Measurements from ENCODE around the gene PRKAR1B. TPM values are rescaled to one million over a fixed set of nuclear protein-coding genes. Genes with fewer than 3 reads are reported as not detected.

The PRKAR1B gene
- total RNA-seq, 2 experiments from 2014 or later, result 15.5 to 15.8 TPM

- DNase-seq, result peak; percentile 42
- H3K27me3 Mint-ChIP-seq (ENCODE audit: low read depth), result no peaks in the 10 kb centered on the region
- H3K4me1 Mint-ChIP-seq (ENCODE audit: low read depth), result peaks cover 13% of the 10 kb centered on the region
- no peaks in the 10 kb centered on the region for H3K9me3 Mint-ChIP-seq
- intact Hi-C loops (cut with micrococcal nuclease), result loop anchor here (5.0 kb wide), 1 partner anchor 400 kb away; no protein-coding TSS in a partner anchor
- peaks cover 6% of the 10 kb centered on the region for H3K36me3 Mint-ChIP-seq (ENCODE audit: low read depth)
- no peak overlapping the region for H3K27ac Mint-ChIP-seq
- H3K4me3 Mint-ChIP-seq, result no peak overlapping the region
- CTCF ChIA-PET, result interaction anchor here (0.6 to 1.0 kb wide), 2 partner anchors 41 to 400 kb away, joined by 3 read pairs; no protein-coding TSS in a partner anchor
Measured at GRCh38 chr7:732094-732541, 5.0 kb upstream of the PRKAR1B start.

DNA sequence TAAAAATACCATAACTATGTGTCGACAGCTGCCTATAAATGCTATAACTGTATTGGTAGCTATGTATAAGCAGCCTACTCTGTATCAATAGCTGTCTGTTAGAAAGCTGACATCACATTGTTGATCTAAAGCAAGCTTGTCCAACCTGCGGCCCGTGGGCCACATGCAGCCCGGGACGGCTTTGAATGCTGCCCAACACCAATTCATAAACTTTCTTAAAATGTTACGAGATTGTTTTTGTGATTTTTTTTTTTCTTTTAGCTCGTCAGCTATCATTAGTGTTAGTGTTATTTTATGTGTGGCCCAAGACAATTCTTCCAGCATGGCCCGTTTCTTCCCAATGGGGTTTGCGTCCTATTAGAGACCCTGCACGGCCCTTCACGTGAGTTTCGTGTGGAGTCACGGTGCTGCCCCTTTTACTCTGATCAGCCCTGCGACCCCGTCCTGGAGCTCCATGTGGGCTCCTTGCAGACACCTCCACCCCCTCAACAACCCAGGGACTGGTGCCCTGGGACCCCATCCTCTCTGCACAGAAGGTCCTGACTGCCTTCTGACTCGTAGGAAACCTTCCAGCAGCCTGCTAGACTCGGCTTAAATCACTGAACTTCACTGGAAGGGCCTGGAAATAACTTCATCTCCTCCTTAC is 4.5 kb upstream of the PRKAR1B start:
- CTCF ChIA-PET, result interaction anchor here (0.6 to 1.0 kb wide), 2 partner anchors 41 to 400 kb away, joined by 3 read pairs; no protein-coding TSS in a partner anchor
- peaks cover 13% of the 10 kb centered on the region for H3K4me1 Mint-ChIP-seq (ENCODE audit: low read depth)
- intact Hi-C loops (cut with micrococcal nuclease), result loop anchor here (5.0 kb wide), 1 partner anchor 399 kb away; no protein-coding TSS in a partner anchor
- H3K27me3 Mint-ChIP-seq (ENCODE audit: low read depth), result no peaks in the 10 kb centered on the region
- H3K9me3 Mint-ChIP-seq, result no peaks in the 10 kb centered on the region
- H3K36me3 Mint-ChIP-seq (ENCODE audit: low read depth), result peaks cover 6% of the 10 kb centered on the region
- no peak overlapping the region for H3K27ac Mint-ChIP-seq
- no peak overlapping the region for H3K4me3 Mint-ChIP-seq
- no peak for DNase-seq

GRCh38 chr7:730501-731439 is 3.7 kb upstream of the PRKAR1B start:
- H3K4me3 Mint-ChIP-seq, result no peak overlapping the region
- H3K9me3 Mint-ChIP-seq, result no peaks in the 10 kb centered on the region
- H3K27ac Mint-ChIP-seq, result peak overlapping the region; percentile 19
- CTCF ChIA-PET, result interaction anchor here (1.0 kb wide), 1 partner anchor 399 kb away, joined by 3 read pairs; no protein-coding TSS in a partner anchor
- H3K4me1 Mint-ChIP-seq (ENCODE audit: low read depth), result peaks cover 15% of the 10 kb centered on the region
- peaks cover 6% of the 10 kb centered on the region for H3K36me3 Mint-ChIP-seq (ENCODE audit: low read depth)
- no peak for DNase-seq
- intact Hi-C loops (cut with micrococcal nuclease), result loop anchor here (5.0 kb wide), 1 partner anchor 398 kb away; no protein-coding TSS in a partner anchor
- H3K27me3 Mint-ChIP-seq (ENCODE audit: low read depth), result no peaks in the 10 kb centered on the region

DNA sequence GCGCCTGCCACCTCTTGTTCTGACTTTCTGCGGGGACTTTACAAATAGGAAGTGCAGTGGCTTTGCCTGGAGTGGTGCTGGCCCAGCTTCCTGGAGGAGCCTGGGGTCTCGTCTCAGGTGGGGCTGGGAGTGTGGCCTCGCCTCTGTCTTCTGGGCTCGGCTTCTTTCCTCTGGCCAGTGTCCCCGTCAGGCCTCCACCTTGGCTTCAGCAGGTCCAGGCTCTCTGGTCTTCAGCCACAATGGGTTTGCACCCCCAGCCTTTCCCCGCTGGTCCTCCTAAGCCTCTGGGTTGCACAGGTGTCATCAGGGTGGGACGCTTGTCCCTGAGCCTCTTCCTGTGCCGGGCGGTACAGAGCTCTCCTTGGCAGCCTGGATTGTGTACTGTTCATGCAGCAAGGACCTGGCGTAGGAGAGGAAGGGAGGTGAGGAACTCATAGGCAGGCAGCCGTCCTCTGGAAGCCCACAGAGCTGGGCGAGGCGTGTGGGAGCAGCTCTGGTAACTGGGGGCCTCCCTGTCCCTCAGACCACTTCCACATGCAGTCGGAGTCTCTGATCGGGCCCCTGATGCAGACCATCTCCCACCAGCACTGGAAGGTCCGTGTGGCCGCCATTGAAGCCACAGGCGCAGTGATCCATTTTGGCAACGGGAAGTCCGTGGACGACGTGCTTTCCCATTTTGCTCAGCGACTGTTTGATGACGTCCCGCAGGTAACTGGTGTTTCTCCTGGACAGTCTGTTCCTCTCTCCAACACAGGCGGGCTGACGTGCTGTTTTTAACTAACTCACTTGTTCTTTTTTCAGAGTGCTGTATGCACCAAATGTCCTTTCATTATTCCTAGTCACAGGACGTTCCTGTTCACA is 2.3 kb upstream of the PRKAR1B start:
- Mint-ChIP-seq H3K4me3 (peak overlapping the region; percentile 32), H3K27ac (no peak overlapping the region), H3K36me3 (ENCODE audit: low read depth) (peaks cover 19% of the 10 kb centered on the region), H3K9me3 (no peaks in the 10 kb centered on the region), H3K4me1 (ENCODE audit: low read depth) (peaks cover 29% of the 10 kb centered on the region), H3K27me3 (ENCODE audit: low read depth) (no peaks in the 10 kb centered on the region)
- no peak for DNase-seq
- intact Hi-C loops (cut with micrococcal nuclease), result loop anchor here (5.0 to 10.0 kb wide), 2 partner anchors 65 to 127 kb away; no protein-coding TSS in a partner anchor
- CTCF ChIA-PET, result interaction anchor here (0.6 to 1.2 kb wide), 2 partner anchors 396 to 851 kb away, joined by 3 read pairs; no protein-coding TSS in a partner anchor

- no peak overlapping the region for H3K27ac Mint-ChIP-seq
- H3K27me3 Mint-ChIP-seq (ENCODE audit: low read depth), result no peaks in the 10 kb centered on the region
- CTCF ChIA-PET, result interaction anchor here (0.6 to 1.2 kb wide), 2 partner anchors 395 to 852 kb away, joined by 3 read pairs; no protein-coding TSS in a partner anchor
- peaks cover 27% of the 10 kb centered on the region for H3K36me3 Mint-ChIP-seq (ENCODE audit: low read depth)
- H3K9me3 Mint-ChIP-seq, result no peaks in the 10 kb centered on the region
- peaks cover 31% of the 10 kb centered on the region for H3K4me1 Mint-ChIP-seq (ENCODE audit: low read depth)
- intact Hi-C loops (cut with micrococcal nuclease), result loop anchor here (5.0 to 10.0 kb wide), 2 partner anchors 64 to 126 kb away; no protein-coding TSS in a partner anchor
- peak overlapping the region; percentile 82 for H3K4me3 Mint-ChIP-seq
- no peak for DNase-seq
Measured at GRCh38 chr7:728602-729001, 1.5 kb upstream of the PRKAR1B start.

DNA sequence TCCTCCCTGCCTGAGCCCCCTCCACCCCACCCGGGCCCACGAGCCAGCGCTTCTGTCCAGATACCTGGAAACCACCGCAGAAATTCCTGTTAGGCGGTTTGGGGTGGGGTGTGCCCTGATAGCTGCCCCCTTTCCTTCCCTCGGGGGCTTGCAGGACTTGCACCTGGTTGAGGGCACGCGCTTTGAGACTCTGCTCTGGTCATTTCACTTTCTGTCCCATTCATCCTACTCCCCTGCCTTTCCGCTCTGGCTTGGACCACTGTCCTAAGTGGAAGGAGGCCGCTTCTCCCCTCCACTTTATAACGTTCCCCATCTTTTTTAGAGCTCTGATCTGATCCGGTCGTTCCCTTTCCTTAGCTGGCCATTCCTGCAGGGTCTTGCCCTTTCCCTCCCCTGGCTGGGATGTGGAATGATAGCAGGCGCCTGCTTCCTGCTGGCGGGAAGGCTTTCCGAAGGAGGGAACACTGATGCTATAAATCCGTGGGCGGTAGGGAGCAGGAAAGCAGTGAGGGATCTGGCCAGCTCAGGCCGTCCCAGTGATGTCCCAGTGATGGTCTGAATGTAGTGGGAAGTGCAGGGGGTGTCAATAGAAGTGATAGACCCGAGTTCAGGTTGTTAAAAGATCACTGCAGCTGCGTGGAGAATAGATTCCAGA is 852 bp upstream of the PRKAR1B start:
- peak overlapping the region; percentile 82 for H3K4me3 Mint-ChIP-seq
- H3K27me3 Mint-ChIP-seq (ENCODE audit: low read depth), result no peaks in the 10 kb centered on the region
- H3K36me3 Mint-ChIP-seq (ENCODE audit: low read depth), result peaks cover 33% of the 10 kb centered on the region
- DNase-seq, result no peak
- CTCF ChIA-PET, result interaction anchor here (1.2 kb wide), 1 partner anchor 395 kb away, joined by 3 read pairs; no protein-coding TSS in a partner anchor
- H3K4me1 Mint-ChIP-seq (ENCODE audit: low read depth), result peaks cover 31% of the 10 kb centered on the region
- H3K27ac Mint-ChIP-seq, result peak overlapping the region; percentile 54
- H3K9me3 Mint-ChIP-seq, result no peaks in the 10 kb centered on the region
- intact Hi-C loops (cut with micrococcal nuclease), result loop anchor here (2.0 to 10.0 kb wide), 4 partner anchors 63 to 209 kb away; partner anchors contain the start of gene PDGFA

GRCh38 chr7:726854-727103 is 302 bp downstream of the PRKAR1B start:
- peaks cover 2% of the 10 kb centered on the region for H3K9me3 Mint-ChIP-seq
- no peak for DNase-seq
- H3K27ac Mint-ChIP-seq, result no peak overlapping the region
- no peaks in the 10 kb centered on the region for H3K27me3 Mint-ChIP-seq (ENCODE audit: low read depth)
- CTCF ChIA-PET, result no interaction called here
- no peak overlapping the region for H3K4me3 Mint-ChIP-seq
- intact Hi-C loops (cut with micrococcal nuclease), result loop anchor here (1.0 to 10.0 kb wide), 5 partner anchors 62 to 208 kb away; partner anchors contain the start of gene PDGFA
- peaks cover 31% of the 10 kb centered on the region for H3K4me1 Mint-ChIP-seq (ENCODE audit: low read depth)
- peaks cover 40% of the 10 kb centered on the region for H3K36me3 Mint-ChIP-seq (ENCODE audit: low read depth)

DNA sequence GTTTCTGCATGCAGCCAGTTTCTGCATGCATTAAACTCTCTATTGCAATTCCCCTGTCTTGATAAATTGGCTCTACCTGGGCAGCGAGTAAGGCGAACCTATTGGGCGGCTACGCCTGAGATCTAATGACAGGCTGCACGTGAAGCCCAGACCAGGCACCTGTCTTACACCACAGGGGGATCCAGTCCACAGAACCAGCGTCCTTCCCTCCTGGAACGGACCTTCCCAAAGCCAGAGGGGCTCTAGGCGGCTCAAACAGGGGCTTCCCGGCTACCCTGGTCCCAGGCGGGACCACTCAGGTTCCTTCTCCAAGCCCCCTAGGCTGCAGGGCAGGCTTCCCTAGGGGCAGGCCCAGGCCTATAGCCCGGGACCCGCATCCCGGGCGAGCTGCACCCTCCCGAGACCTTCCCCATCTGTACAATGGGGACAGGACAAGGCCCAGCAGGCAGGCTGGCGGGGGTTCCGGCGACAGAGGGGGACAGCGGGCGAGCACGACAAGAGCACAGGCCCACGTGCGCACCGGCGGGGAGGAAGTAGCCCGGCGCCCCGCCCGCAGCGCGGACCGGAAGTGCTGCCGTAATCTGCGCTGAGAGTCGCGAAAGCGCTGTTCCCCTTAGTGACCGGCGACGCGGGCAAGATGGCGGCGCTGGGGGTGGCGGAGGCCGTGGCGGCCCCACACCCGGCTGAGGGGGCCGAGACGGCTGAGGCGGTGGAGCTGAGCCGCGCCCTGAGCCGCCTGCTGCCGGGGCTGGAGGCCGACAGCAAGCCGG is 812 bp downstream of the PRKAR1B start, which contains the start of gene DNAAF5:
TSS of gene DNAAF5 (plus strand) at position 616 of the 770 bp plus-strand sequence. CDS start at position 638, 22 bp downstream.
- DNase-seq, result peak; percentile 88
- H3K9me3 Mint-ChIP-seq, result peaks cover 4% of the 10 kb centered on the region
- no peaks in the 10 kb centered on the region for H3K27me3 Mint-ChIP-seq (ENCODE audit: low read depth)
- CTCF ChIA-PET, result interaction anchor here (0.7 kb wide), 1 partner anchor 59 kb away, joined by 3 read pairs; no protein-coding TSS in a partner anchor
- H3K4me1 Mint-ChIP-seq (ENCODE audit: low read depth), result peaks cover 31% of the 10 kb centered on the region
- H3K36me3 Mint-ChIP-seq (ENCODE audit: low read depth), result peaks cover 42% of the 10 kb centered on the region
- intact Hi-C loops (cut with micrococcal nuclease), result loop anchor here (1.0 to 10.0 kb wide), 5 partner anchors 61 to 207 kb away; partner anchors contain the start of gene PDGFA
- peak within 1 kb of the TSS; percentile 65 for H3K27ac Mint-ChIP-seq
- H3K4me3 Mint-ChIP-seq, result peak within 1 kb of the TSS; percentile 84

GRCh38 chr7:725223-726005 is 1.7 kb downstream of the PRKAR1B start:
- Mint-ChIP-seq H3K27me3 (ENCODE audit: low read depth) (no peaks in the 10 kb centered on the region), H3K4me3 (peak overlapping the region; percentile 84), H3K27ac (peak overlapping the region; percentile 65), H3K9me3 (peaks cover 4% of the 10 kb centered on the region), H3K36me3 (ENCODE audit: low read depth) (peaks cover 46% of the 10 kb centered on the region), H3K4me1 (ENCODE audit: low read depth) (peaks cover 31% of the 10 kb centered on the region)
- CTCF ChIA-PET, result interaction anchor here (0.7 kb wide), 1 partner anchor 58 kb away, joined by 3 read pairs; no protein-coding TSS in a partner anchor
- intact Hi-C loops (cut with micrococcal nuclease), result loop anchor here (1.0 to 10.0 kb wide), 5 partner anchors 61 to 207 kb away; partner anchors contain the start of gene PDGFA
- no peak for DNase-seq

- H3K27me3 Mint-ChIP-seq (ENCODE audit: low read depth), result no peaks in the 10 kb centered on the region
- H3K27ac Mint-ChIP-seq, result no peak overlapping the region
- CTCF ChIA-PET, result no interaction called here
- peaks cover 46% of the 10 kb centered on the region for H3K36me3 Mint-ChIP-seq (ENCODE audit: low read depth)
- intact Hi-C loops (cut with micrococcal nuclease), result loop anchor here (10.0 kb wide), 1 partner anchor 59 kb away; no protein-coding TSS in a partner anchor
- DNase-seq, result no peak
- peaks cover 30% of the 10 kb centered on the region for H3K4me1 Mint-ChIP-seq (ENCODE audit: low read depth)
- peaks cover 4% of the 10 kb centered on the region for H3K9me3 Mint-ChIP-seq
- no peak overlapping the region for H3K4me3 Mint-ChIP-seq
Measured at GRCh38 chr7:724298-724697, 2.8 kb downstream of the PRKAR1B start.

Measured in activated naive CD4-positive, alpha-beta T cell treated with anti-CD3 and anti-CD28 coated beads for 36 hours (primary cell).